CD14-positive monocyte (primary cell): ENCODE results near the gene HERC2. TPM values are rescaled to one million over a fixed set of nuclear protein-coding genes. Genes with fewer than 3 reads are reported as not detected.

ENCODE experiments used
- DNase-seq, 3 donors: peaks; one replicate each; pipeline ENCODE4 v3.0.0-alpha.2; 2011 to 2022
- H2AFZ ChIP-seq: 2 replicates; pipeline ENCODE4 v1.6.0; 2012; ENCODE audit warnings: mild to moderate bottlenecking, low read depth, low read length, inconsistent platforms; ENCODE audit not compliant: insufficient read depth, poor library complexity, severe bottlenecking
- H3K27ac ChIP-seq, 2 donors: 1 replicate in 1 of 2; 2 replicates in 1 of 2; pipeline ENCODE4 v1.5.1; 2012 to 2013; ENCODE audit warnings: low read length in 2 of 2, control low read depth in 1 of 2, inconsistent platforms in 1 of 2, low read depth in 1 of 2, mild to moderate bottlenecking in 1 of 2
- H3K27me3 ChIP-seq, 2 donors: one replicate each; pipeline versions ENCODE4 v1.6.0 to v1.6.1; 2011 to 2013; ENCODE audit warnings: low read length in 2 of 2; ENCODE audit not compliant: control insufficient read depth in 2 of 2, insufficient read depth in 2 of 2
- H3K36me3 ChIP-seq, 2 donors: replicated peaks in 1 of 2; 1 replicate in 1 of 2; 2 replicates in 1 of 2; pipeline versions ENCODE4 v1.5.1 to v1.6.1; 2012 to 2013; ENCODE audit warnings: low read length in 2 of 2, control low read depth in 1 of 2, inconsistent platforms in 1 of 2, mild to moderate bottlenecking in 1 of 2; ENCODE audit not compliant: insufficient read depth in 2 of 2, control insufficient read depth in 1 of 2
- H3K4me1 ChIP-seq, 2 donors: 1 replicate in 1 of 2; 2 replicates in 1 of 2; pipeline versions ENCODE4 v1.5.1 to v1.6.1; 2012 to 2013; ENCODE audit warnings: low read length in 2 of 2, control low read depth in 1 of 2, inconsistent platforms in 1 of 2, mild to moderate bottlenecking in 1 of 2, moderate library complexity in 1 of 2; ENCODE audit not compliant: insufficient read depth in 2 of 2, control insufficient read depth in 1 of 2
- H3K4me2 ChIP-seq: replicated peaks from 2 replicates; pipeline ENCODE3; 2012; ENCODE audit warnings: low read length, moderate library complexity, mild to moderate bottlenecking; ENCODE audit not compliant: poor library complexity, severe bottlenecking; ENCODE audit errors: extremely low read depth
- H3K4me3 ChIP-seq, 3 experiments: fragments of 200-600 bp in 1 of 3; sonication (generic) in 1 of 3; replicated peaks in 1 of 3; 1 replicate in 2 of 3; 2 replicates in 1 of 3; pipeline ENCODE4 v1.5.1; 2011 to 2013; ENCODE audit warnings: low read length in 3 of 3, mild to moderate bottlenecking in 3 of 3, control low read depth in 2 of 3, low read depth in 2 of 3, inconsistent platforms in 1 of 3, moderate library complexity in 1 of 3
- H3K79me2 ChIP-seq: 2 replicates; pipeline ENCODE4 v1.6.0; 2012; ENCODE audit warnings: mild to moderate bottlenecking, control low read depth, inconsistent platforms, low read length, moderate library complexity; ENCODE audit not compliant: insufficient read depth
- H3K9ac ChIP-seq: 2 replicates; pipeline ENCODE4 v1.6.0; 2017; ENCODE audit warnings: low read length, mild to moderate bottlenecking; ENCODE audit not compliant: insufficient read depth, poor library complexity, severe bottlenecking
- H3K9me3 ChIP-seq, 2 donors: replicated peaks in 1 of 2; 1 replicate in 1 of 2; 2 replicates in 1 of 2; pipeline versions ENCODE4 v1.5.1 to v1.6.1; 2012 to 2013; ENCODE audit warnings: low read length in 2 of 2, control low read depth in 1 of 2; ENCODE audit not compliant: control insufficient read depth in 1 of 2, insufficient read depth in 1 of 2
- H4K20me1 ChIP-seq: 2 replicates; pipeline ENCODE4 v1.6.0; 2012; ENCODE audit warnings: mild to moderate bottlenecking, low read length, control low read depth, moderate library complexity; ENCODE audit not compliant: insufficient read depth
- H3K27ac Mint-ChIP-seq, 7 donors: one replicate each; pipeline ENCODE4 v1.8.0; 2020; ENCODE audit warnings: mild to moderate bottlenecking in 7 of 7, mixed read lengths in 7 of 7, moderate library complexity in 6 of 7, inconsistent platforms in 2 of 7
- H3K27me3 Mint-ChIP-seq, 3 donors: one replicate each; pipeline ENCODE4 v1.8.0; 2021 to 2022; ENCODE audit warnings: low read depth in 3 of 3, mild to moderate bottlenecking in 3 of 3, mixed read lengths in 3 of 3, moderate library complexity in 3 of 3, inconsistent platforms in 1 of 3
- H3K36me3 Mint-ChIP-seq, 2 donors: one replicate each; pipeline ENCODE4 v1.8.0; 2020; ENCODE audit warnings: mixed read lengths in 2 of 2, inconsistent platforms in 1 of 2, mild to moderate bottlenecking in 1 of 2
- H3K4me1 Mint-ChIP-seq: one replicate; pipeline ENCODE4 v1.8.0; 2020; ENCODE audit warnings: mild to moderate bottlenecking, mixed read lengths
- H3K4me3 Mint-ChIP-seq, 2 donors: one replicate each; pipeline ENCODE4 v1.8.0; 2020; ENCODE audit warnings: mild to moderate bottlenecking in 2 of 2, mixed read lengths in 2 of 2, moderate library complexity in 1 of 2
- H3K9me3 Mint-ChIP-seq, 7 donors: one replicate each; pipeline ENCODE4 v1.8.0; 2020 to 2022; ENCODE audit warnings: mixed read lengths in 7 of 7, mild to moderate bottlenecking in 6 of 7, moderate library complexity in 6 of 7, inconsistent platforms in 2 of 7
- WGBS: methylation state at CpG from one replicate; pipeline ENCODE4 v1.1.5; 2013; ENCODE audit warnings: missing lambda C conversion rate; ENCODE audit not compliant: insufficient coverage; 5-methylcytosine and 5-hydroxymethylcytosine counted together
- intact Hi-C, 2 donors: fragments of 100-400 bp; cut with micrococcal nuclease; formaldehyde crosslinking; loops; one replicate each; pipeline versions ENCODE4 v1.15.0 to v1.15.1; 2023
- polyA plus RNA-seq, 3 donors: library from polyadenylated mRNA; depleted of rRNA in 1 of 3; unstranded in 2 of 3; stranded (reverse) in 1 of 3; fragments of 300-500 nt in 2 of 3; fragments of >200 nt in 1 of 3; fragmentation: Illumina TruSeq in 2 of 3; gene quantifications; 1 replicate in 2 of 3; 2 replicates in 1 of 3; pipeline ENCODE4 v1.2.3, GENCODE V29; 2012 to 2021
- TF ChIP-seq, protein P1 (sequence below): fragments of 200-600 bp; IDR thresholded peaks from one replicate; pipeline ENCODE4 v1.8.0; 2022; ENCODE audit warnings: antibody characterized with exemption, mild to moderate bottlenecking

The HERC2 gene
- polyA plus RNA-seq, 3 donors, result 3.1 to 9.0 (median 4.7) TPM

DNA sequence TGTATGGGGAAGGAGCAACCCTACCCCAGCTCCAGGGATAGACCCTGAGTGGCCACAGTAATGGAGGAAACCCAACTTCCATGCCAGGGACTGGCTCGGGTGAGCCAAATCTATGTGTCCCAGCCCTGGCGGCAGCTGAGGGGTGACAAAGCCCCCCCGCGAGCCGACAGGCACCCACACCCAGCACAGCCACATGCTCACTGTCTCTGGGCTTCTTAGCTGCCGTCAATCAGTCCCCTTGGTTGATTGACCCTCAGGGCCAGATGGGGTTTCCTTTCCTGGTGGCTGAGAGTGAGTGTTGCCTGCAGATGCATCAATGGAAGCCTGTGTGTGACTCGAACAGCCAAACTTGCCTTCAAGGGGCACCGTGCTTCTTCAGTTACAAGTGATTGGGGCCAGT is 220.8 kb downstream of the HERC2 start:
- peaks cover 58 to 72% (median 63%) of the 10 kb centered on the region in 3 donors for H3K27me3 Mint-ChIP-seq
- Histone ChIP-seq H2AFZ (no peak overlapping the region), H3K4me1 (peaks cover 8 to 20% of the 10 kb centered on the region in 2 donors), H3K9me3 (peaks cover 9 to 42% of the 10 kb centered on the region in 2 donors), H4K20me1 (no peaks in the 10 kb centered on the region), H3K4me2 (no peak overlapping the region), H3K4me3 (no peak overlapping the region), H3K27me3 (peaks cover 34 to 67% of the 10 kb centered on the region in 2 donors), H3K36me3 (no peaks in the 10 kb centered on the region), H3K9ac (no peak overlapping the region), H3K79me2 (no peaks in the 10 kb centered on the region), H3K27ac (no peak overlapping the region)
- 90% methylated on average over 3 of the region's 8 CpGs for WGBS
- intact Hi-C loops, result no loop called here
- H3K4me1 Mint-ChIP-seq, result peaks cover 27% of the 10 kb centered on the region
- H3K4me3 Mint-ChIP-seq, result no peak overlapping the region
- H3K9me3 Mint-ChIP-seq, result peaks cover 3 to 35% (median 21%) of the 10 kb centered on the region in 7 donors
- no peak overlapping the region for H3K27ac Mint-ChIP-seq
- no peak for DNase-seq
- TF ChIP-seq, protein P1, sequence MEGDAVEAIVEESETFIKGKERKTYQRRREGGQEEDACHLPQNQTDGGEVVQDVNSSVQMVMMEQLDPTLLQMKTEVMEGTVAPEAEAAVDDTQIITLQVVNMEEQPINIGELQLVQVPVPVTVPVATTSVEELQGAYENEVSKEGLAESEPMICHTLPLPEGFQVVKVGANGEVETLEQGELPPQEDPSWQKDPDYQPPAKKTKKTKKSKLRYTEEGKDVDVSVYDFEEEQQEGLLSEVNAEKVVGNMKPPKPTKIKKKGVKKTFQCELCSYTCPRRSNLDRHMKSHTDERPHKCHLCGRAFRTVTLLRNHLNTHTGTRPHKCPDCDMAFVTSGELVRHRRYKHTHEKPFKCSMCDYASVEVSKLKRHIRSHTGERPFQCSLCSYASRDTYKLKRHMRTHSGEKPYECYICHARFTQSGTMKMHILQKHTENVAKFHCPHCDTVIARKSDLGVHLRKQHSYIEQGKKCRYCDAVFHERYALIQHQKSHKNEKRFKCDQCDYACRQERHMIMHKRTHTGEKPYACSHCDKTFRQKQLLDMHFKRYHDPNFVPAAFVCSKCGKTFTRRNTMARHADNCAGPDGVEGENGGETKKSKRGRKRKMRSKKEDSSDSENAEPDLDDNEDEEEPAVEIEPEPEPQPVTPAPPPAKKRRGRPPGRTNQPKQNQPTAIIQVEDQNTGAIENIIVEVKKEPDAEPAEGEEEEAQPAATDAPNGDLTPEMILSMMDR, result no peak
- peaks cover under 1 to 7% of the 10 kb centered on the region in 2 donors for H3K36me3 Mint-ChIP-seq

DNA sequence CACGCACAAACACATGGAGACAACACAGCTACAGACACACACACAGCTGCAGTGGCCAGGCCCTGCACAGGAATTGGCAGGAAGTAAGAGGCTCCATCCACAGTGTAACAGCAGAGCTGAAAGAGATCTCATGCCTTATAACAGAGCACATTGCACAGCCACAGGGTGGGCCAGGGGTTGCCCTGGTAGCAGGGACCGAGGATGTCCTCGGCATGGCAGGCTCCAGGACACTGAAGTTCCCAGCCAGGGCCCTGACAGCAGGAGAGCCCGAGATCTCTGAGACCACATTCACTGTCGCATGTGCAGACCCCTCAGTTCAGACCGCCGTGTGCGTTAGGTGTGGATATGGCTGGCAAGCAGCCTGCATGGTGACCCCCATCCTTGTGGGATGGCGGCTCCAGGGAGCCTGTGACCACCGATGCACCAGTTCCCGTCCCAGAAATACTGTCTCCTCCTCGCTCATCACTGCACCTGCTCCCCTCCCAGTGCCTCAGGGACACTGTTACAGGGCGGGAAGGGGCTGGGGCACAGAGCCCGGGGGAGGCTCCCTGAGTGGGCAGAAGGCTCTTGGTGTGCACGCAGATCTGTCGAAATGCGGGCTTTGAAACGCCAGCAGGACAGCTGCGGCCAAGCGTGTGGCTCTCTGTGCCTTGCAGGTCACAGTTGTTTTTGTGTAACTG is 221.3 kb downstream of the HERC2 start:
- DNase-seq, result no peak

More for the DNA sequence above, 221.3 kb downstream of the HERC2 start:
- peaks cover 27% of the 10 kb centered on the region for H3K4me1 Mint-ChIP-seq
- Histone ChIP-seq H3K79me2 (no peaks in the 10 kb centered on the region), H3K4me2 (no peak overlapping the region), H3K9me3 (peaks cover 9 to 41% of the 10 kb centered on the region in 2 donors), H3K27ac (no peak overlapping the region), H4K20me1 (no peaks in the 10 kb centered on the region), H3K36me3 (no peaks in the 10 kb centered on the region), H3K9ac (no peak overlapping the region), H3K27me3 (peaks cover 36 to 67% of the 10 kb centered on the region in 2 donors), H2AFZ (no peak overlapping the region), H3K4me1 (peaks cover 13 to 25% of the 10 kb centered on the region in 2 donors), H3K4me3 (no peak overlapping the region)
- peaks cover 3 to 9% of the 10 kb centered on the region in 2 donors for H3K36me3 Mint-ChIP-seq
- 87% methylated on average over 17 of the region's 20 CpGs for WGBS
- H3K27me3 Mint-ChIP-seq, result peaks cover 58 to 72% (median 63%) of the 10 kb centered on the region in 3 donors
- H3K4me3 Mint-ChIP-seq, result peak overlapping the region in 1 of 2 donors; percentile 74
- no peak overlapping the region for H3K27ac Mint-ChIP-seq
- intact Hi-C loops, result no loop called here
- H3K9me3 Mint-ChIP-seq, result peaks cover 3 to 37% (median 26%) of the 10 kb centered on the region in 7 donors
- TF ChIP-seq, protein P1, result no peak
